Neural cell (in vitro differentiated cells): ENCODE results near the gene PREX1. TPM values are rescaled to one million over a fixed set of nuclear protein-coding genes. Genes with fewer than 3 reads are reported as not detected.

ENCODE experiments used
- H2AFZ ChIP-seq: fragments of 200-600, 300-800 bp; sonication (generic), shearing (Covaris generic); 2 replicates; pipeline ENCODE4 v1.6.0; 2014; ENCODE audit warnings: low read depth, mild to moderate bottlenecking, antibody characterized with exemption, low read length, moderate library complexity
- H3F3A ChIP-seq: fragments of 200-600 bp; shearing (Covaris generic); 2 replicates; pipeline ENCODE4 v1.6.1; 2016; ENCODE audit warnings: mild to moderate bottlenecking, moderate library complexity, mixed read lengths, antibody characterized with exemption, low read length; ENCODE audit not compliant: insufficient read depth, poor library complexity, severe bottlenecking
- H3K27ac ChIP-seq: fragments of 200-600, 300-800 bp; sonication (generic), shearing (Covaris generic); 2 replicates; pipeline ENCODE4 v1.5.1; 2014; ENCODE audit warnings: mild to moderate bottlenecking, low read length, moderate library complexity
- H3K27me3 ChIP-seq: fragments of 300-800, 200-600 bp; sonication (generic), shearing (Covaris generic); 2 replicates; pipeline ENCODE4 v1.6.0; 2014; ENCODE audit warnings: mild to moderate bottlenecking, low read depth, low read length, moderate library complexity; ENCODE audit not compliant: insufficient read depth
- H3K36me3 ChIP-seq: fragments of 300-800, 200-600 bp; sonication (generic), shearing (Covaris generic); 2 replicates; pipeline ENCODE4 v1.5.1; 2014; ENCODE audit warnings: mild to moderate bottlenecking, antibody characterized with exemption, low read length, moderate library complexity; ENCODE audit not compliant: insufficient read depth
- H3K4me2 ChIP-seq: fragments of 300-800, 200-600 bp; sonication (generic), shearing (Covaris generic); 2 replicates; pipeline ENCODE4 v1.6.0; 2014; ENCODE audit warnings: mild to moderate bottlenecking, low read length
- H3K4me3 ChIP-seq: fragments of 300-800, 200-600 bp; sonication (generic), shearing (Covaris generic); 2 replicates; pipeline ENCODE4 v1.5.1; 2014; ENCODE audit warnings: mild to moderate bottlenecking, low read length, moderate library complexity
- H3K79me2 ChIP-seq: fragments of 200-600 bp; shearing (Covaris generic); replicated peaks from 2 replicates; pipeline ENCODE4 v1.6.0; 2014; ENCODE audit warnings: mild to moderate bottlenecking, low read length, moderate library complexity; ENCODE audit not compliant: insufficient read depth
- H3K9ac ChIP-seq: fragments of 300-800, 200-600 bp; sonication (generic), shearing (Covaris generic); 2 replicates; pipeline ENCODE4 v1.6.1; 2016; ENCODE audit warnings: mild to moderate bottlenecking, low read length, mixed read lengths
- H3K9me2 ChIP-seq: fragments of 200-600 bp; shearing (Covaris generic); 2 replicates; pipeline ENCODE4 v1.6.1; 2016; ENCODE audit warnings: mild to moderate bottlenecking, low read length, mixed read lengths; ENCODE audit not compliant: insufficient read depth
- H3K9me3 ChIP-seq: fragments of 200-600, 300-800 bp; sonication (generic), shearing (Covaris generic); 2 replicates; pipeline ENCODE4 v1.6.1; 2016; ENCODE audit warnings: mild to moderate bottlenecking, mixed run types, low read length, moderate library complexity, mixed read lengths
- H4K20me1 ChIP-seq: fragments of 200-600 bp; shearing (Covaris generic); 2 replicates; pipeline ENCODE4 v1.6.1; 2016; ENCODE audit warnings: mild to moderate bottlenecking, mixed run types; ENCODE audit not compliant: insufficient read depth
- CTCF ChIP-seq: fragments of 450-650 bp; IDR thresholded peaks from 2 replicates; pipeline ENCODE4 v1.5.1; 2014; ENCODE audit warnings: antibody characterized with exemption, mild to moderate bottlenecking, moderate library complexity; ENCODE audit not compliant: poor library complexity, severe bottlenecking
- EP300 ChIP-seq: fragments of 450-650 bp; conservative IDR thresholded peaks from 2 replicates; pipeline ENCODE4 v1.6.1; 2014; ENCODE audit warnings: antibody characterized with exemption, mild to moderate bottlenecking, moderate library complexity; ENCODE audit not compliant: poor library complexity, severe bottlenecking
- EZH2 ChIP-seq: fragments of 200-600, 300-800 bp; shearing (Covaris generic), sonication (generic); IDR thresholded peaks from 2 replicates; pipeline ENCODE4 v1.6.1; 2014; ENCODE audit warnings: antibody characterized with exemption, low read length, borderline replicate concordance, mild to moderate bottlenecking; ENCODE audit not compliant: insufficient read depth, poor library complexity, severe bottlenecking
- MXI1 ChIP-seq: fragments of 450-650 bp; conservative IDR thresholded peaks from 2 replicates; pipeline ENCODE4 v1.6.1; 2014; ENCODE audit warnings: antibody characterized with exemption, mild to moderate bottlenecking; ENCODE audit not compliant: poor library complexity, severe bottlenecking
- POLR2AphosphoS5 ChIP-seq: IDR thresholded peaks from 2 replicates; pipeline ENCODE4 v1.6.1; 2012
- RAD21 ChIP-seq: fragments of 450-650 bp; conservative IDR thresholded peaks from 2 replicates; pipeline ENCODE4 v1.6.1; 2014; ENCODE audit warnings: antibody characterized with exemption, mild to moderate bottlenecking, moderate library complexity
- REST ChIP-seq: IDR thresholded peaks from 2 replicates; pipeline ENCODE4 v1.6.1; 2012; ENCODE audit warnings: borderline replicate concordance
- SMC3 ChIP-seq: fragments of 450-650 bp; conservative IDR thresholded peaks from 2 replicates; pipeline ENCODE4 v1.6.1; 2014; ENCODE audit warnings: antibody characterized with exemption, mild to moderate bottlenecking, moderate library complexity; ENCODE audit not compliant: poor library complexity
- TAF1 ChIP-seq: IDR thresholded peaks from 2 replicates; pipeline ENCODE4 v1.6.1; 2012; ENCODE audit warnings: low read depth
- polyA plus RNA-seq: library from polyadenylated mRNA; depleted of rRNA; stranded (reverse); fragments of >200 nt; gene quantifications from 2 replicates; pipeline ENCODE4 v1.2.3, GENCODE V29; 2014

Gene PREX1
- polyA plus RNA-seq, 1 donor from 2014 or later = 0.06 TPM

- Histone ChIP-seq H3F3A (no peaks in the 10 kb centered on the region), H3K4me2 (no peak overlapping the region), H3K79me2 (no peaks in the 10 kb centered on the region), H2AFZ (no peak overlapping the region), H3K27ac (no peak overlapping the region), H3K9me2 (no peaks in the 10 kb centered on the region), H3K9ac (no peak overlapping the region), H3K36me3 (no peaks in the 10 kb centered on the region), H3K4me3 (no peak overlapping the region), H3K27me3 (no peaks in the 10 kb centered on the region), H4K20me1 (no peaks in the 10 kb centered on the region), H3K9me3 (no peaks in the 10 kb centered on the region)
- no peak for TF ChIP-seq EP300
- no peak for TF ChIP-seq RAD21
- TF ChIP-seq CTCF = no peak
- TF ChIP-seq POLR2AphosphoS5 = no peak
Measured at GRCh38 chr20:48624315-48625020, 203.3 kb downstream of the PREX1 start.

- no peak overlapping the region for H3K4me3 ChIP-seq
- H3K4me2 ChIP-seq = no peak overlapping the region
- no peaks in the 10 kb centered on the region for H4K20me1 ChIP-seq
- TF ChIP-seq TAF1 (no peak), EP300 (no peak), POLR2AphosphoS5 (no peak), EZH2 (no peak), RAD21 (no peak), MXI1 (no peak), SMC3 (no peak), REST (no peak), CTCF (no peak)
- H3K9me3 ChIP-seq = no peaks in the 10 kb centered on the region
- no peaks in the 10 kb centered on the region for H3F3A ChIP-seq
- no peak overlapping the region for H3K9ac ChIP-seq
- no peaks in the 10 kb centered on the region for H3K36me3 ChIP-seq
- no peak overlapping the region for H2AFZ ChIP-seq
- H3K79me2 ChIP-seq = no peaks in the 10 kb centered on the region
- no peaks in the 10 kb centered on the region for H3K27me3 ChIP-seq
- H3K9me2 ChIP-seq = no peaks in the 10 kb centered on the region
- no peak overlapping the region for H3K27ac ChIP-seq
Measured at GRCh38 chr20:48623906-48624265, 203.9 kb downstream of the PREX1 start.
